NCI-H69 (cell line): ENCODE results near the gene CNMD.

Experiments
- DNase-seq: peaks from one replicate; lab custom pipeline; 2025; lab: John Stamatoyannopoulos, UW

Gene CNMD

DNA sequence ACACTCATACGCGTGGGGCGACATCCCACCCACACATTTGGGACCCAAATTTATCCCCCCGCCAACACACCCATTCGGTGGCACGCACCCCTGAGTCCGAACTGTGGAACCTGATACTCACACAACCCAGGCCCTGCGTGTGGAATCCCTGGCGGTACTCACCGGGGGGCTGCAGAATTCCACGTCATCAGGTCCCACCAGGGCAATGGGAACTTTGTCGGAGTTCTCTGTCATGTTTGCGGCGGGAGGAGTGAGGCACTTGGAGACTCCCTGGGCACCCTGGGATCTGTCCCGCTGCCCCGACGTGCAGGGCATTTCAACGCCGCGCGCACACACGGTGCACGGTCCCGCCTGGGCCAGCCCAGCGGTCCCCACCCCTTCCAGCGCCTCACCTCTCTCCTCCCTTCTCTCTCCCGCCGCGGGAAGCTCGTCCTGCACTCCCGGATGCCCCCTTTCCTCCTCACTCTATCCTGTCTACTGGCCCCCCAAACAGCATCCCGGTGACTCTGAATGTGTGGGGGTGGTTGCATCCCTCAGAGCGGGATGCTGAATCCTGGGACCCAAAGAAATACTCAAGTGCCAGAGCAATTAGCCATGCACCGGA is at the start of gene CNMD:
Gene CNMD (minus strand): TSS at position 353 of the 604 bp plus-strand sequence. CDS start 119 bp downstream, at position 234.
- DNase-seq, result peak; percentile 67

DNA sequence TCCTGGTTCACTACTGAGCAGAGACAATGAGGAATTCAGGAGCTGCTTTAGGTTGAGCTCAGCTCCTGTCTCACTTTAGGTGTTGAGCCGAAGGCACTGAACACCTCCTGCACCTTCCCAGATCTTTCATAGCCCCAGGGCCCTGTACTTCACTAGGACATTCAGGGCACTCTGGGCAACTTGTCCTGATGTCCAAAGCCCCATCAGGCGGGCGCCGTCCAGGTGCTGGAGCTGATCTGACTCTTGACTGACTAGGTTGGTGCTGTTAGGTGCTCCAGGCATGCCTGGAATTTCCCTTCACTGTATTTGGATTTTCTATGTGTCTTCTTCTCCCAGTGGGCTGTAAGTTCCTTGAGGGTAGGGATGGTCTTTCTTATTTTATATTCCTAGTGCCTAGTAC is 48.4 kb upstream of the CNMD start:
- DNase-seq, result peak; percentile 20

DNA sequence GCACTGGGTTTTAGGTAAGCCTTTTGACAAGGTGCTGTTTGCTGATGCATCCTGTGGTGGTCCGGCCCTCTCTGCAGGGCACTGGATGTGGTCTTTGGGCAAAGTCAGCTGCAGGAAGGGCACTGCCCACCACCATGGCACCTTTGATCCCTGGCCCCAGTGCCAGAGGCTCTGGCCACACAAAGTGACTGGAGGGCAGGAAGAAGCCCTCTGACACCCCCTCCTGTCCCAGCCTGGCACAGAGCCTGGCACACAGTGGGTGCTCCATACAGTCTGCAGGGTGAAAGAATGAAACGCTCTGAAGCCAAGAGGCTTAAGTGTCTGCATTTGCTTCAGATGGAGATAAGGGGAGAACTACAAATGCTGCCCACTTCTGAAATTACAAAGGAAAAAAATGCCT is 47.6 kb upstream of the CNMD start:
- DNase-seq, result peak; percentile 86

DNA sequence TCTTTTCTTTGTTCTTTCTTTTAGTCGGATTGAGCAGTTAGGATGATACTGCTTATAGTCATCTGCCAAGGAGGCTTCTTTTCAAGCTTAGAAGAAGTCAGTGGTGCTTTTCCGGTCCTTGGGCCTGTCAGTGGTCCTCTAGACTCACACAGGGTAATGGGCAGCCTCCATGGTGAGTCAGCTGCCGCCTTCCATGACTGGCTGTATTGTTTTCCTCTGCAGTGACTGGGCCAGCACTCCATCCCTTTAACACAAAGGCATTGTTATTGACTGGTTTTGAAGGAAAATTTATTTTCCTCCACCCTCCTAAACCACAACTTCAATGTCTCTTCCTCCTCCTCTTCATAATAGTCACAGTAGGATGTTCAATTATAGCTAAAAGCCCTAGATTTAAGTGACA is 47.1 kb upstream of the CNMD start:
- peak; percentile 86 for DNase-seq

DNA sequence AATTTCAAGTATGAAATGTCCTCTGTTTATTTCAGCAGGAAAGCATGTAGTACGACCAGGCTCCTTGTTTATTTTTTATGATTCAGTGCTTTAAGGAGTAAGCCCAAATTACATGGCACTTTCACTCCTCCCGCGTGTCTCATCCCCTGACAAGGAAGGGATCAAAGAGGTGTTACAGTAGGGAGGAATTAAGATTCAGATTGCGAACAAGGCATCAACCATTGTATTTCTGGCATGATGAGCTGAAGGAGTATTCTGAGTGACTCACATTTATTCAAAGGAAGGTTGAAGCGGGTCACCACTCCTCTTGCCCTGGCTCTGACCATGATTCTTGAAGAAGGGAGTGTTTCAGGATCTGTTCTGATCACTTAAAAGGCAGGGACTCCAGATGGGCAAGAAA is 46.1 kb upstream of the CNMD start:
- no peak for DNase-seq

DNA sequence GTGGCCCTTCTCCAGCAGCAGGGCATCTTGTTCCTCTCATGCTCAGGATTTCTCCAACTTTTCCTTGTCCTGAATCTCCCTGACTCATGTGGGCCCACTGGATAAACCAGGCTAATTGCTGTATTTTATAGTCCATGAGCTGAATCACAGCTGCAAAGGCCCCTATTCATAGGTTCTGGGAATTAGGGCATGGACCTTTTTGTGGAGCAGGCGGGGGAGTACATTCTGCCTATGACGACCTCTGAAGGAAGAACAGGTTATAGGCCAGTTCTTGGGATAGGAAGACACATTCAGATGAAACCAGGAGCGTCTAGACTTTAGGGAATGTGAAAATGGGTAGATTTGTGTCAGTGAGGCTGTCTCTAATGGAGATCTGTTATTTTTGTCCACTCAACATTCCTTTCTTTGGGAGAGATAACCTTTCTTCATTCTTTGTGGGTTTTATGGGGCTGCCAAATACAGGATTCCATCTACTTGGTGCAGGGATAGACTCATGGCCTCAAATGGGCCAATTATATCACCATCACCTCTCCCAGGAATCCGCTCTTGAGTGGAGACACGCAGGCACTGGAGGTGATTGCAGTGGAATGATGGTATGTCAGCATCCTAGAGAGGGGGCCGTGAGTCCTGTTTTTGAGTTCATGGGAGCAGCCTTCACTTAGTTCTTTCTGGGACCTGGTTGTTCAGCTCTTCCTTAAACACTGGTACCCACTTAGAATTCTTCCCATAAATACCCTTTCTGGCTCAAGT is 45.1 kb upstream of the CNMD start:
- DNase-seq, result no peak

DNA sequence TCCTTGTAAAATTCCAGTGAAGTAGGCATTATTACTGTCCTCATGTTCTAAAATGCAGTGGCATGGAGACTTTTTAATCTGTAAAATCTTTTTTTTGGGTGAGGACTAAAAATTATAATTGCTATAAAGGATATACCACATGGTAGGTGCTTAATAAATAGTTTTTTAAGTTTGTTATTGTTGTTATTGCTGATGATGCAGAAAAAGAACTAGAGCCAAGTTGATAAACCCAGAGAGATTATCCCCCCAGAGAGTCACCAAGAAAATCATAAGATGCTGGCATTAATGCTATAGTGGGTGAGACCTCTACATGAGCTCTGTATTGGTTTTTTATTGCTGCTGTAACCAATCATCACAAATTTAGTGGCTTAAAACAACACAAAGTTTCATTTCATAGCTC is 44.3 kb upstream of the CNMD start:
- DNase-seq, result no peak

DNA sequence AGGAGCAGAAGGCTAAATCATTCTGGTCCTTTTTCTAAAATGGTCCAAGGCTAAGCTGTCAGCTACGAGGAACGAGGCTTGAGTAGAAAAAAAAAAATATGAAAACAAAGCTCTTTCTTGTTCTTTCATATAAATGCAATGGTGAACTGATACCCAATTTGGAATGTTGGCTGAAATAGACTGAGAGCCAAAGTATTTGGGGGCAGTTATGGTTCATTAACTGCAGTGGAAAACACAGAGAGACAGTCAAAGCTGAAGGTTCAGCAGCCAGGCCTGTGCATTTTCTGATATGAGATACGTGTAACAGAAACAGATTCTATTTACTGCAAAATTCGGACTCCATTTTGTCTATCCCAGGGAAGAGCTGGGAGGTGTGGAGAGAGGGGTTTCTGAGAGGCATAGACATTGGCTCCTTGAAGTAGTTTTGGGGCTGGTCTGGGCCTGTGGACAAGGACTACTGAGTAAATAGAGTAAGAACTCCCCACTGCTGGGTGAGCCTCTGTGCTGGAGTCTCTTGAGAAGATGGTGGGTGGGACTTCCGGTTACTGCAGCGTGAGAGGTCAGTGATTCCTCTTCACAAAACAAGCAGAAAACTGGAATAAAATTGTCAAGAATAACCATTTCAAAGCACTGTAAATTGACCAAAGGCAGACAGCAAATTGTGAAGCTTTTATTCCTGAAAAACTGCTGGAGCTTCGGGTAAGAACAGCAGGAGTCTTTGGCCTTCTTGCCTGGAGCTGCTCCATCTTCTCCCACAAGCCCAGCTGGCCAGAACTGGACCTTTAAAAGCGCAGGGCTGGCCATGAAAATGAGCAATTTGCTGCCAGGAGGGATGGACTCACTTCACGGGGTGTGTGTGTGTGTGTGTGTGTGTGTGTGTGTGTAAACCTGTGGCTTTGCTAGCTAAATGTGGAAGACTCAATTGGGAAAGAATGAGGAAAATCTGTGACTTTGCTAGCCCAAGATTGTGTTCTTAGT is 43.1 kb upstream of the CNMD start:
- DNase-seq, result no peak

DNA sequence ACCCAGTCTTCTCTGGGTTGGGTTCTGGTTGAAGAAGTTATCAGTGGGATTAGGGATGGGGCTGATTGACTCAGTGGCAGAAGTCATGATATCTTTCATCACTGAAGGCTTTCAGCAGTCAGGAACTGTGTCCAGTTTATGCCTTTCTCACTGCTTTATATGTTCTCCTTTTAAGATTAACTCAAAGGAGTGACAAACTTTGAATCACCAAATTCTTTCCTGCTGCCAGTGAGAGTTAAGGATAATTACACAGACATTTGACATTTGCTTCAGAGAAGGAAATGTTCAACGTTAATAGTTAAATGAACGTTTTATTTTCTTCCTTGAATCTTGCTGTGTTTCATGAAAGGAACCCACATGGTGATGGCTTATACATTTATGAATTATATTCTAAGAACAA is 41.0 kb upstream of the CNMD start:
- DNase-seq, result no peak

DNA sequence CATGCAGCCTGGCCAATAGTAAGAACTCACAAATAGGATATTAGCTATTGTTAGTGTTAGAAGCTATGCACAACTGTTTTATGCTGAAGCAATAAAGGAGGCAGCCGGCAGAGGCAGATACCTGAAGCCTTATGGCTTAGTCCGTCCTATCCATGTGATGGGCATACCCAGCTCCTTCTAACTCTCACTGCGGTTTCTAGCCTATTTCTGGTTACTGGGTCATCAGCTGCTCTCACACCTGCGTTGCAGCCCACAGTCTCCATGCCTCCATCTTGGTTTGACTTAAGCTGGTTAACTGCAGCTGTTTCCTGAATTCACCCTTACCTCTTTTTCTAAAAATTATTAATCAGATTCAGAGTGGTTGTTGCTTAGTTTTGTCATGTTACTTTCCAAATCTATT is 40.5 kb upstream of the CNMD start:
- no peak for DNase-seq

DNA sequence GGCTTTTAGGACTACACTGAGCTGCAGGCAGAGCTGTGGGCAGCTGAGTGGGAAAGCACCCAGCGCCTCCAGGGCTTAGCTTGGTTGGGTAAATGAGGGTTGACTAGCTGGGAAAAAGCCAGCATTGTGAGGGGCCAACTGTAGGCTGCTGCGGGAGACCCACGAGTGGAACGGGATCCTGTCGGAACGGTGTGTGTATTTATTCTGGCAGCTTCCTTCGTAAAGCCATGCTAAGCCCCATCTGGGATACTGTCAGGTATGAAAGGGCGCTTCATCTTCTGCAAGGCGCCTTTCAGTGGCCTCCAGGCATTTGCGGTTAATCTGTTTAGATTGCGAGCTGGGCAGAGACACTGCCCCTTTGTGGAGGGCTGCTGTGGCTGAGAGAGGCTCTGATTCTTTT is 39.5 kb upstream of the CNMD start:
- peak; percentile 64 for DNase-seq

DNA sequence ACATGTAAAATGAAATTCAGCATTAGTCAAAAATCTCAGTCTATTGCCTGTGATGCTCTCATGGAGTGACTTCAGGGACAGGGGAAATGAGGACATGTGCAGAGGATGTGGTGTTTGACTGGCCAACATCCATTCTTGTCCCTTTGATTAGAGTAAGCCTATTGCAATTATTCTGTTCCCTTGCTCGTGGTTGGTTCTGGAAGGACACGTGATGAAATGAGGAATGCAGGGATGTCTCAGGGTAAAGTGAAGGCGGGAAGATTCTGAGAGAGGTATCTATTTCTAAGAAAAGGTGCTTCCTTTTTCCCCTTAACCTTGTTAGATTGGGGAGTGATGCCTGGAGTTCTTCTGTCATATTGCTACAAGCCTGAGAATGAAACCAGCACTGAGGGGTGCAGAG is 37.1 kb upstream of the CNMD start:
- no peak for DNase-seq

DNA sequence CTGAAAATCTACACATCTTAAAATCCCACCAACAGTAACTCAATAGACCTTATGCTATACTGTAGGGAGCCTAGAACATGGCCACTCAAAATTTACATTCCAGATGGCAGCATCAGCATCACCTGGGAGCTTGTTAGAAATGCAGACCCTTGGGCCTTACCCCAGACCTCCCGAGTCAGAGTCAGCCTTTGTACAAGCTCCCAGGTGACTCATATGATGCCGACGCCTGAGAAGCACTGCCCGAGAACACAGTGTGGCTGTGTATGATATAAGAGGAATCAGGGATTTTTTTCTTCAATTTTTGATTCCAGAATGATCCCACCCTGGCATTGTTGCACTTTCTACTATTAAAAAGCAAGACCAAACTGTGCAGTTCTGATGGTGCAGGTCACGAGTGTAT is 35.9 kb upstream of the CNMD start:
- peak; percentile 41 for DNase-seq

DNA sequence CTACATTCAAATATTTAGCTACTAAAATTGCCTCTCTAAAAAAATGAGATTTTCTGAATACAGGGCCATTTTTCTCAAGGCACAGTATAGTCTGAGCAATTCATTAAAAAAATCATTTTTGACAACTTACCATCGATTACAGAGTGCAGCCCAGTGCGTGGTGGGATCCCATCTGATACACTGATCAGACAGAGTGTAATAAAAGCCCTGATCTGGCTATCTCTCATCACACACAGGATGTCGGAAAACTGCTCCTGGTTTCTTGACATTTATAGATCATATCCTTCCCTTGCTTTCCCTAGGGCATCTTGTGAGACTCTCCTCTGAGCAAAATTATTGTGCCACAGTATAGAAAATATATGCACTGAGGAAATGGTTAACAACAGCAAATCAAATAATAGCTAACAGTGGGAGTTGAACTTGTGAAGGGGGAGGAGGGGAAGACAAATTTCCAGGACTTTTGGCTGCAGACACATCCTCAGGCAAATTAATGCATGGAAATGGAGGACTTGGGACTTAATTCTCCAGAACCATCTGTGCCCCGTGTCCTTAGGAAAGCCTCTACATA is 28.4 kb upstream of the CNMD start:
- no peak for DNase-seq

DNA sequence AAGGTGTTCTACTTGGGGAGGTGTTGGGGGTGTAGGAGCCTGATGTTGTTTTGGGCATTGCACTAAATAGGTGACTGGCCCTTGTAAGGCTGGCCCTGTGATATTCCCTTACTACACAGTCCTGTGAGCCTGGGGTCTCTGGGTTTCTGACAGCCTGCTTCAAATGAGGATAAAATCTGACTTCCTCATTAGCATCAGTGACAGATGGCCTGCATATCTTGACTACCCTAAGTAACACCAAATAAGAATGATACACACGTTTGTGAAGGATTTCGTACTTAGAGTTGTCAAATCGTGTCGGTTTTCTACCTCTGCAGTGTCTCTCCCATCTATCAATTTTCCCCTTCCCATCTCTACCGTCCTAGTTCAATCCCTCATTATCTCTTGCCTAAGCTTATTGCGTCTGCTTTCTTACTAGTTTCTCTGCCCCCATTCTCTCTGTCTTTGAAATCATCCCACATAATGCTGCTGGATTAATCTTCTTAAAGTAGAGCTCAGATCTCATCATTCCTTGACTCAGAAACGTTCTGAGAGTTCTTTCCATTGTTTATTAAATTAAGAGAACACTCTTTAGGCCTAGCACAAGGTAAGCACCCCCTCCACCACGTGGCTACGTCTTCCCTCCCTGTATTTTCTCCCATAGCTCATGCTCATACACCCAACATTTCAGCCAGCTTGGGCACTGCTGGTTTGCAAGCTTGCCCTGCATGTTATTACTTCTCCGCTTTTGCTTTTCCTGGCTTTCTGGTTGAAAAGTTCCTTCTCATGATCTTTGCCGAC is 26.2 kb upstream of the CNMD start:
- DNase-seq, result no peak

DNA sequence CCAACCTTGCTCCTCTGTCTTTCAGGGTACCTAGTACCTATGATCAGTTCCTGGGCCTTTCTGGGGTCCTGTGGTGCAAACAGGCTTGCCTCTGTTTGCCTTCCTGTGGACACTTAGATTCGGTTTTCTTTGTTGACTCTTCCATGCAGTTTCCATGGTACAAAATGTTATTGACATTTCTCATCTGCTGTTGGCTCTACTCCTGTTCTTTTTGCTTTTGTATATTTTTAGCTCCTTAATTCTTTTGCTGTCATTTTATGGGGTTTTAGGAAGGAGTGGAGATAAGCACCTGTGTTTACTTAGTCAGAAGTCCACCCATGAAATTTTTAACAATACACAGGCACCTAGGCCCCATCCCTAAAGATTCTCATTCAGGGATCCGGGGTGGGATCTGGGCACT is 20.5 kb upstream of the CNMD start:
- peak; percentile 81 for DNase-seq

DNA sequence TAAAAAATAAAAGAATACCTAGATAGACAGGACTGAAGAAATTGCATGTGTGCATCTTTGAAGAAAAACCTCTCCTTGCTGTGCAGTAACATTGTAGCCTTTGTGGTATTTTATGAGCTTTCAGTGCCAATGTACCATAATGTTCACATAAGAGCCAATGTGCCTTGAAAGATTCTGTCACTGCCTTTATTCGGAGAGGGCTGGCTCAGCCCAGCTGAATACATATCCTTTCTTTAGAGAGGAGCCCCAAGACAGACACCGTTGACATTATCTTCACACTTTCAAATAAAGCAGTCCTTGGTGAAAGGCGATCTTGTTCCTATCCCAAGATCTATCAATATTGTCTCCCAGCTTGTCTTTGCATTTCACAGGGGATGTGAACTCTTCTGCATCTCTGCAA is 18.5 kb upstream of the CNMD start:
- DNase-seq, result no peak

DNA sequence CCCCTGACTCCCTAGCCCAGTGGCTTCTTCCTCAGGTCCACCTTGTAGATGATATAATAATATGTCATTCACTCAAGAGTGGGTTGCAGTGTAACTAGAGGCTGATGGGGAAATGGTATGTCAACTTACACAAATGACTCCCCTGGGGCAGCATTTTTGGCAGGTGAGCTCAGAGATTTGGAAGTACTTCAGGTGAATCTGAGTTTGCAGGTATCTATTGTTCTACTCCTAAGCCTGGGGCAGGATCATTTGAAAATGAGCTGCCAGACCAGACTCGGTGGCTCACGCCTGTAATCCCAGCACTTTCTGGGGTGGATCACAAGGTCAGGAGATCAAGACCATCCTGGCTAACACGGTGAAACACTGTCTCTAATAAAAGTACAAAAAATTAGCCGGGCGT is 11.6 kb upstream of the CNMD start:
- peak; percentile 79 for DNase-seq

DNA sequence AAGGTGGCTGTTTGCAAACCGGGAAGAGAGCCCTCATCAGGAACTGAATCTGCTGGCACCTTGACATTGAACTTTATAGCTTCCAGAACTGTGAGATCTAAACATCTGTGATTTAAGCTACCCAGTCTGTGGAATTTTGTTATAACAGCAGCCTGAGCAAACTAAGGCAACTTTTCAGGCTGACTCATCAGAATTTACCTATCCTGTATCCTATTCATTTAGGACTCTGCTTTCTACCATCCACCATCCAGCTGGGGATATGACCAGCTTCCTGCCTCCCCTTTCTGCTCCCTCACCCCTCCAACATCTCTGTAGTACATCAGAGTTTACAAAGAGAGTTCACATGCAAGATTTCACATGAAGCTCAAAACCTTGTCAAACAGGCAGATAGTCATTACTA is 11.1 kb upstream of the CNMD start:
- no peak for DNase-seq

DNA sequence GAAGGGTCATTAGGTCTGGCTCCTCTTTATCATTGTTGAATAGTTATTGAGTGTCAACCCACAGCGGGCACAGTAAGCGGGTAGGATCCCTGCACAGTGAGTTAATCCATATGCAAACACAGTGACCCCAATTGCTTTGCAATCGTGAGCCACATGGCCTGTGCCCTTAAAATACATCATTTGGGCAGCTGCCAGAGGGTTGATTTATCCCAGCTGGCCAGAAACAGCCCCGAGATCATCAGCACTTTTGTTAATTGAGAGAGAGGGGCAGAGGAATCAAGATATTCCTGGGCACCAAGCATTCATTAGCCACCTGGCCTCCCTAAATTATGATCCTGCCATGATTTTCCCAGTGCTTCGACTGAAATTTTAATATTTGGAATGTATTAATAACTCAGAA is 9.8 kb upstream of the CNMD start:
- peak; percentile 96 for DNase-seq

DNA sequence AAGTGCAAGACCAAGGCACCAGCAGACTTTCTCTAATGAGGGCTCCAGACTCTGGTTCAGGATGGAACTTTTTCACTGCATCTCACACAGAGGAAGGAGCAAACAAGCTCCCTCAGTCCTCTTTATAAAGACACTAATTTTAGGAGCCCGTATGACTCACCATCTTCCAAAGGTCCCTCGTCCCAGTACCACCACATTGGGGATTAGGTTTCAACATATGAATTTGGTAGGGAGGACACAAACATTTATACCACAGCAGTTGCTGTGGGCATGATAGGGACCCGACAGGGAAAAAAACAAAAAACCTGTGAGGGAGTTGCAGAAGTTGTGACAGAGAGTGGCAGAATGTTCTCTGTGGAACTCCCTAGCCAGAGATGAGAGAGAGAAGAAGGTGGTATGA is 6.5 kb upstream of the CNMD start:
- no peak for DNase-seq
